GM19455 (cell line): ENCODE measurements around the gene MAN1A1.
A peak's percentile ranks its signal among the peaks of the same experiment; 100 is the strongest.

Experiments used
- ATAC-seq: cut with Tn5 transposase; IDR thresholded peaks from one replicate; pipeline ENCODE4 v1.9.1; 2021; ENCODE audit not compliant: unreplicated experiment

MAN1A1 gene

GRCh38 chr6:119346936-119347335 lies 2.6 kb downstream of the MAN1A1 start:
- no peak for ATAC-seq

- no peak for ATAC-seq
Measured at GRCh38 chr6:119346450-119346849, 3.1 kb downstream of the MAN1A1 start.

GRCh38 chr6:119345114-119345513 lies 4.4 kb downstream of the MAN1A1 start:
- ATAC-seq = no peak

- no peak for ATAC-seq
Measured at GRCh38 chr6:119344306-119344705, 5.3 kb downstream of the MAN1A1 start.

- ATAC-seq = no peak
Measured at GRCh38 chr6:119343573-119344146, 5.9 kb downstream of the MAN1A1 start.

- no peak for ATAC-seq
Measured at GRCh38 chr6:119343167-119343566, 6.4 kb downstream of the MAN1A1 start.

- no peak for ATAC-seq
Measured at GRCh38 chr6:119342430-119342829, 7.1 kb downstream of the MAN1A1 start.

- peak; percentile 47 for ATAC-seq
Measured at GRCh38 chr6:119340796-119341487, 8.6 kb downstream of the MAN1A1 start.

GRCh38 chr6:119339941-119340456 lies 9.6 kb downstream of the MAN1A1 start:
- ATAC-seq = no peak

- ATAC-seq = no peak
Measured at GRCh38 chr6:119337762-119338161, 11.8 kb downstream of the MAN1A1 start.

- ATAC-seq = no peak
Measured at GRCh38 chr6:119337252-119337651, 12.3 kb downstream of the MAN1A1 start.

- ATAC-seq = no peak
Measured at GRCh38 chr6:119334535-119335264, 14.9 kb downstream of the MAN1A1 start.

GRCh38 chr6:119333707-119334295 lies 15.8 kb downstream of the MAN1A1 start:
- ATAC-seq = peak; percentile 51

- no peak for ATAC-seq
Measured at GRCh38 chr6:119333063-119333609, 16.4 kb downstream of the MAN1A1 start.

GRCh38 chr6:119331663-119332286 lies 17.8 kb downstream of the MAN1A1 start:
- ATAC-seq = no peak

- ATAC-seq = no peak
Measured at GRCh38 chr6:119330520-119331113, 18.9 kb downstream of the MAN1A1 start.

- no peak for ATAC-seq
Measured at GRCh38 chr6:119329794-119330180, 19.8 kb downstream of the MAN1A1 start.

- no peak for ATAC-seq
Measured at GRCh38 chr6:119328892-119329793, 20.4 kb downstream of the MAN1A1 start.

- no peak for ATAC-seq
Measured at GRCh38 chr6:119328254-119328653, 21.3 kb downstream of the MAN1A1 start.
